Measurements from ENCODE around the gene OR10AG1. TPM values are rescaled to one million over a fixed set of nuclear protein-coding genes. Genes with fewer than 3 reads are reported as not detected.

OR10AG1 gene, protein sequence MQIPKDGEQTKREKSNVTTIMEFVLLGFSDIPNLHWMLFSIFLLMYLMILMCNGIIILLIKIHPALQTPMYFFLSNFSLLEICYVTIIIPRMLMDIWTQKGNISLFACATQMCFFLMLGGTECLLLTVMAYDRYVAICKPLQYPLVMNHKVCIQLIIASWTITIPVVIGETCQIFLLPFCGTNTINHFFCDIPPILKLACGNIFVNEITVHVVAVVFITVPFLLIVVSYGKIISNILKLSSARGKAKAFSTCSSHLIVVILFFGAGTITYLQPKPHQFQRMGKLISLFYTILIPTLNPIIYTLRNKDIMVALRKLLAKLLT
- polyA plus RNA-seq (ENCODE audit: low read depth in 6 of 6) = not detected

DNA sequence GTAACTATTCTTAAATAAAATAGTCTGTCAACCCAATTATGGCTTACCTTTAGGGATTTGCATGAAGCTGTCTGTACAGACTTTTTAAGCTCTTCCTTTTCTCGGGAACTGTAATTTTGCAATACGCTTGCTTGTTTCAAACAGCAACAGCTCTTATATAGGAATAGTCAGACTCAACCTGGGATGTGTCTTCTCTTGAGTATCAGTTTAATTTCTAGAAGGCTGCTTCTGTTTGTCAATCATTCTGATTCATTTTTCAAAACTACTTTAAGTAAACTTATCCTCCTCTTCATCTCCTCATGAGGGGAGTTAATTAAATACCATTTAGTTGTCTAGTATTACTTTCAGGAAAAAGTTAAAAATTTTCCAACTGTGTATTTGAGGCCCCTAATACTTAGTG lies at the start of gene OR10AG1:
OR10AG1 (minus strand) TSS at position 101 of the 400 bp plus-strand sequence; CDS start at position 63, 38 bp downstream.
- Mint-ChIP-seq H3K27ac (no peak within 1 kb of the TSS), H3K27me3 (no peaks in the 10 kb centered on the region), H3K36me3 (no peaks in the 10 kb centered on the region), H3K4me1 (no peaks in the 10 kb centered on the region), H3K4me3 (peak within 1 kb of the TSS in 1 of 8 donors; percentile 42), H3K9me3 (peaks cover 2 to 11% (median 4%) of the 10 kb centered on the region in 7 donors)
- ATAC-seq (ENCODE audit: low read depth in 2 of 2) = no peak
- no peak for DNase-seq

DNA sequence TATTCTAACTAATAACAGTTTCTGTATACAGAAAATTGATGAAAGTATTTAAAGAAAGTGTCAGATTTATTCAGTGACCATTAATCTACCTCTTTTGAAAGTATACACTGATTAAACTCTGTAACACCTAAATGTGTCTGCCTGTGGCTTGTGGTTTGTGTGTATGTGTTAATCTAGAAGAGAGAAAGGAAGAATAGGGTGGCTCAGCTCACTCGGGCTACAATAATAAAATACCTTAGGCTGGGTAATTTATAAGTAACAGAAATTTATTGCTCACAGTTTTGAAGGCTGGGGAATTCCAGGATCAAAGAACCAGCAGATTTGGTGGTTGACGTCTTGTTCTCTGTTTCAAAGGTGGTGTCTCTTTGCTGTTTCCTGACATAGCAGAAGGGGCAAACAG lies 44.1 kb upstream of the OR10AG1 start:
- Mint-ChIP-seq H3K27ac (no peak overlapping the region), H3K36me3 (no peaks in the 10 kb centered on the region), H3K9me3 (peaks cover 7 to 19% (median 9%) of the 10 kb centered on the region in 7 donors), H3K4me1 (no peaks in the 10 kb centered on the region), H3K4me3 (no peak overlapping the region), H3K27me3 (no peaks in the 10 kb centered on the region)
- no peak for ATAC-seq (ENCODE audit: low read depth in 2 of 2)
- no peak for DNase-seq

DNA sequence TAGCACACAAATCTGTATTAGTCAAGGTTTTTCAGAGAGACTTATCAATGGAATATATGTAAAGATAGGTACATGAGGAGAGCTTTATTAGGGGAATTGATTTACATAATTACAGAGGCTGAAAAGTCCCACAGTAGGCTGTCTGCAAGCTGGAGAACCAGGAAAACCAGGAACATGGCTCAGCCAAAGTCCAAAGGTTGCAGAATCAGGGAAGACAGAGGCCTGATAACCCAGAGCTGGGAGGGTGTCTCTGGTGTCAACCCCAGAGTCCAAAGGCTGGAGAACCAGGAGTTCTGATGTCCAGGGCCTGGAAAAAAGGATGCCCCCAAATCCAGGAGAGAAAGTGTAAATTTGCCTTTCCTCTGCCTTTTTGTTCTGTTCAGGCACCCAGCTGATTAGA lies 41.0 kb upstream of the OR10AG1 start:
- no peaks in the 10 kb centered on the region for H3K4me1 Mint-ChIP-seq
- DNase-seq (no peak), ATAC-seq (ENCODE audit: low read depth in 2 of 2) (no peak)
- no peaks in the 10 kb centered on the region for H3K36me3 Mint-ChIP-seq
- no peak overlapping the region for H3K4me3 Mint-ChIP-seq
- no peaks in the 10 kb centered on the region for H3K27me3 Mint-ChIP-seq
- H3K9me3 Mint-ChIP-seq = peaks cover 4 to 15% (median 9%) of the 10 kb centered on the region in 7 donors
- no peak overlapping the region for H3K27ac Mint-ChIP-seq

DNA sequence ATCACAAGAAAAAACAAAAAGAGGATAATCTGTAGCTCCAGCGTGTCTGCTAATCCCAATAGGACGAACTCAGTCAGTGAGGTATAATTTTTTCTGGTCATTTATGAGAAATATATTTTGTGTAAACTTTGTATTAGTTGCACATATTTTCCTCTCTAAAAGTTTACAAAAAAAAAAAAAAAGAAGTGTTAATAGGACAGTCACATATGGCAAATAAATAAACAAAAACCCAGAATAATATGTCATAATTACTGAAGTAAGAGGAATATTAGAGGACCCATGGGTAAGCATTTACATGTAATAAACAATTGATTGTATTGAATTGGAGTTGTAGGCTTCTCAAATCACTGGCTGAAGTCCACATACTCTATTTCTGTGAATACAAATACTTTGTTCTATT lies 24.8 kb upstream of the OR10AG1 start, which contains the start of gene OR5F1:
OR5F1 (minus strand) TSS at position 101 of the 400 bp plus-strand sequence; CDS start at position 101, 0 bp downstream.
- Mint-ChIP-seq H3K4me1 (no peaks in the 10 kb centered on the region), H3K27me3 (no peaks in the 10 kb centered on the region), H3K36me3 (no peaks in the 10 kb centered on the region), H3K27ac (no peak within 1 kb of the TSS), H3K9me3 (peaks cover 0 to 20% (median 12%) of the 10 kb centered on the region in 7 donors), H3K4me3 (peak within 1 kb of the TSS in 1 of 8 donors; percentile 1)
- no peak for DNase-seq
- ATAC-seq (ENCODE audit: low read depth in 2 of 2) = no peak

DNA sequence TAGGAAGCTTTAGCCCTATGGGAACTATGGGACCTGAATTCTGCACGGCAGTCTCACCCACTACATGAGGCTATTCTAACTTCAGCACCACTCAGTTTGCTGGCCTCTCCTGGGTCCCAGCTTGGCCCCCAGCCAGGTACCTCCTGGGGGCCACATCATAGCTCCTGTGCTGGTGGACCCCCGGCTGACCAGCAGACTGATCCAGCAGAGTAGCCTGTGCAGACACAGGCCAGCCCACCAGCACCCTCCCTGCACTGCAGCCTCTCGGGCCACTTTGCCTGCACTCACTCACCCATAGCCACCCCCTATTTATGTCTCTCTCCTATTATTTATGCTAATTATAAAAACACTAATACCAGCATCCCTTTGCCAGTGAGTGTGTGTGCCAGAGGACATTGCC lies 1.2 kb upstream of the OR10AG1 start:
- H3K9me3 Mint-ChIP-seq = peaks cover 2 to 9% (median 4%) of the 10 kb centered on the region in 7 donors
- H3K27me3 Mint-ChIP-seq = no peaks in the 10 kb centered on the region
- no peak overlapping the region for H3K4me3 Mint-ChIP-seq
- DNase-seq (no peak), ATAC-seq (ENCODE audit: low read depth in 2 of 2) (no peak)
- no peaks in the 10 kb centered on the region for H3K4me1 Mint-ChIP-seq
- H3K36me3 Mint-ChIP-seq = no peaks in the 10 kb centered on the region
- H3K27ac Mint-ChIP-seq = no peak overlapping the region

DNA sequence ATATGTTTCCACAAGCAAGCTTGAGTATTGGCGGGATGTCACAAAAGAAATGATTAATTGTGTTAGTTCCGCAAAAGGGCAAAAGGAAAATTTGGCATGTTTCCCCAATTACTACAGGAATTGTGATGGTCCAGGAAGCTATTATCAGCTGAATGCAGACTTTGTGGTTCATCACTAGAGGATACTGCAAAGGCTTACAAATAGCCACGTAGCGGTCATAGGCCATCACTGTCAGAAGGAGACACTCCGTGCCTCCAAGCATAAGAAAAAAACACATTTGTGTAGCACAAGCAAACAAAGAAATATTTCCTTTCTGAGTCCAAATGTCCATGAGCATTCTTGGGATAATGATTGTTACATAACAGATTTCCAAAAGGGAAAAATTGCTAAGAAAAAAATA lies 1.8 kb downstream of the OR10AG1 start:
- ATAC-seq (ENCODE audit: low read depth in 2 of 2) (no peak), DNase-seq (no peak)
- Mint-ChIP-seq H3K4me1 (no peaks in the 10 kb centered on the region), H3K27ac (no peak overlapping the region), H3K9me3 (peaks cover 2 to 8% (median 5%) of the 10 kb centered on the region in 7 donors), H3K27me3 (no peaks in the 10 kb centered on the region), H3K36me3 (no peaks in the 10 kb centered on the region), H3K4me3 (no peak overlapping the region)

DNA sequence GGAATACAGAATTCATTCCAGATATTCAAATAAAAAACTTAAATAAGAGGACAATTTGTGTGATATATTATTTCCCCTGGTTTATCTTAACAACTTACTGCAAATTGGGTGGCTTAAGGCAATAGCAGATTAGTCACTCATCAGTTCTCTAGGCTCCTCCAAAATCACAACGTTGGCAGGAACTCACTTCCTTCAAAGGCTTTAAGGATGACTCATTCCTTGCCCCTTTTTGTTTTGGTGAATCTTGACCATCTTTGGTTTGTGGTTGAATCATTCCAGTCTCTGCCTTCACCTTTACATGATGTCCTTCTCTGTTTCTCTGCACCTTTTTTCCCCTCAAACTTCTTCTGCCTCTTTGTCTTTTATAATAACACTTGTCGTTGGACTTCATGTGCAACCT lies 3.4 kb downstream of the OR10AG1 start:
- ATAC-seq (ENCODE audit: low read depth in 2 of 2) (no peak), DNase-seq (no peak)
- Mint-ChIP-seq H3K36me3 (no peaks in the 10 kb centered on the region), H3K9me3 (peaks cover 0 to 4% (median 2%) of the 10 kb centered on the region in 7 donors), H3K4me3 (no peak overlapping the region), H3K4me1 (no peaks in the 10 kb centered on the region), H3K27me3 (no peaks in the 10 kb centered on the region), H3K27ac (no peak overlapping the region)

DNA sequence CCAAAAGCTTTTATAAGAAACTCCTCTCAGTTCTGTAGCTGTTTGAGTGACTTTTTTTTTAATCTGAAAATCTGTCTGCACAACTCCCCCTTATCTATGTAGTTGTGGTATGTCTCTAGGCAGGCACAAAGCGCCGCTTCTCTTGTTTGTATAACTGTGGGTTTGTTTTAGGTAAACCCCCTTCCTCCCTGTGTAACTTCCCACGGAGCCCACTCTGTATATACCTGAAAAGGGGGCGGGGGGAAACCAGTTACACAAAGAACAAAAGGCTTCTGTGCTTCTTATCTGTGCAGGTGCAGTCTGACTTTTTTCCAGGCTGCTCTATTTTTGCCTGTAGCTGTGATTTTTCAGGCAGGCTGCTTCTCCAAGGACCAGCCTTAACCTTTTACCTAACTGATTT lies 13.2 kb downstream of the OR10AG1 start:
- Mint-ChIP-seq H3K27ac (no peak overlapping the region), H3K4me1 (no peaks in the 10 kb centered on the region), H3K4me3 (no peak overlapping the region), H3K9me3 (peaks cover 0 to 2% (median 0%) of the 10 kb centered on the region in 7 donors), H3K36me3 (no peaks in the 10 kb centered on the region), H3K27me3 (no peaks in the 10 kb centered on the region)
- no peak for DNase-seq
- no peak for ATAC-seq (ENCODE audit: low read depth in 2 of 2)

DNA sequence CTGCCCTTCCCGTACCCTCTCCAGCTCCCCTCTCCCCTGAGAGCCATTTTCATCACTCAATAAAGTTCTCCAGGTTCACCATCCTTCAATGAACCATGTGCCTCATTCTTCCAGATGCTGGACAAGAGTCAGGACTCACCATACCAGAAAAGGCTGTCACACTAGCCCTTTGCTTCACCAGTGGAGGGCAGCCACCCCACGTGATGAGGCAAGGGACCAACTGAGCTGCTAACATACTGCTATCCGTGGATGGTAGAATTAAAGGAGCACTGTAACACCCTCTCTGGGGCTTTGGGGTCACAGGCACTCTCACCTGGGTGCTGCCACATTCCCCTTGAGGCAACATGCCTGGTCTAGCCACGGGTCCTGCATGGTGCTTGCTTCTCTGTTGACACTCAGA lies 20.4 kb downstream of the OR10AG1 start:
- ATAC-seq (ENCODE audit: low read depth in 2 of 2) (no peak), DNase-seq (no peak)
- no peak overlapping the region for H3K4me3 Mint-ChIP-seq
- peaks cover 0 to 4% (median 0%) of the 10 kb centered on the region in 7 donors for H3K9me3 Mint-ChIP-seq
- H3K36me3 Mint-ChIP-seq = no peaks in the 10 kb centered on the region
- H3K27ac Mint-ChIP-seq = no peak overlapping the region
- H3K27me3 Mint-ChIP-seq = no peaks in the 10 kb centered on the region
- H3K4me1 Mint-ChIP-seq = no peaks in the 10 kb centered on the region

DNA sequence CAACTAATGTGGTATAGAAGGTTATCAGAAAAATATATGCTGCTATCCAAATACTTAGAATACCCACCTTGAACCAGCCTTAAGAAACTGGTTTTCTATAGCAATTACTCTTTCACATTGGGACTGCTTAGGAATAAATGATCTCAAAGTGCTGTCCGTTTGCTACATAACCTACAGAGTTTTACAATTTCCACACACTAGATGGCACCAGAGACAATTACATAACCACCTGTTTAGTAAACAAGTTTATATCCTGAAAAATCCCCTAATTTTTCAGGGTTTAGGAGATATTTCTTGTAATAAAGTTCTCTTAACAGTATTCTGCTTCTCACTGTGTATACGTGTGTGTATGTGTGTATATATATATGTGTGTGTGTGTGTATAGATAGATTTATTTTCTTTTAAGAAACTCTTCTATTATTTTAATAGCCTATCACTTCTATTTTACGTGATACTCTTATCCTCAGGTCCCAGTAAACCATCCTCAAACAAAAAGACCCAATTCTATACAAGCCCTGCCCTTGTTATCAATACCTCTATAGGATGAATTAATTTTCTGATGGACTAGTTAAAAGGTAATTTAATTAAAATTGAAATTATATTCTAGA lies 26.9 kb downstream of the OR10AG1 start:
- Mint-ChIP-seq H3K27ac (no peak overlapping the region), H3K36me3 (no peaks in the 10 kb centered on the region), H3K27me3 (no peaks in the 10 kb centered on the region), H3K9me3 (no peaks in the 10 kb centered on the region), H3K4me3 (no peak overlapping the region), H3K4me1 (no peaks in the 10 kb centered on the region)
- DNase-seq (no peak), ATAC-seq (ENCODE audit: low read depth in 2 of 2) (no peak)

DNA sequence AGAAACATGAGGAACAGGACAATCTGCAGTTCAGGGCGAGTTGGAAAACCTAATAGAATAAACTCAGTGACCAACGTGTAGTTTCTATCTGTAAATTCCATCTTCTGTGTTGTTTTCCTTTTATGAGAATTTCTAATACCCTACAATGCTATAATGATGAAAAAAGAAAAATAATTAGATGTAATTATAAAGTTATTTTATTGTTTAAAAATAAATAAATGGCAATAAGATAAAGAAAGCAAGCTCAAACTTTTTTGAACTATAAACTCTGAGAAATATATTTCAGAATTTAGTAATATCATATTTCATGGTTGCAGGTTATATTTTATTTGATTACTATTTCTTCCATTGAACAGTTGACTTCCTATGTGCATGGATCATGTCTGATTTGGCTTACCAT lies 33.4 kb downstream of the OR10AG1 start, which contains the start of gene OR5I1:
OR5I1 (minus strand) TSS at position 101 of the 400 bp plus-strand sequence; CDS start at position 101, 0 bp downstream.
- no peak for DNase-seq
- Mint-ChIP-seq H3K27me3 (no peaks in the 10 kb centered on the region), H3K27ac (no peak within 1 kb of the TSS), H3K36me3 (no peaks in the 10 kb centered on the region), H3K9me3 (peaks cover 0 to 5% (median 0%) of the 10 kb centered on the region in 7 donors), H3K4me1 (no peaks in the 10 kb centered on the region), H3K4me3 (no peak within 1 kb of the TSS)
- no peak for ATAC-seq (ENCODE audit: low read depth in 2 of 2)

DNA sequence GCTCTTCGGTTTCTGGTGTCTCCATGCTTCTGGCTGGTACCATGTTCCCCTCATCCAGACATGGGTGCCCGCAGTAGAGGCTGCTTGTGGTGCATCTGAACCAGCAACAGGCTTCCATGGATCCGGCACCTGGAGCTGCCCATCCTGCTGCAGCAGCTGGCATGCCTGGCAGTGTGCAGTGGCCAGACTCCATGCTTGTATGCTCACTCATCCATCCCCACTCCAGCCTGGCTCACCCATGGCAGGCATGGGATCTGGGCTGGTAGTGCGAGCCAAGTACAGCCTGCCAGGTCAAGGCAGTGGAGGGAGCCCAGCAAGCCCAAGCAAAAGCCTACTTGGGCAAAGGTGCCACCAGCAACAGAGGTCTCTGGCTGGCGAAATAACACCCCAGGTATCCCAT lies 49.2 kb downstream of the OR10AG1 start:
- H3K36me3 Mint-ChIP-seq = no peaks in the 10 kb centered on the region
- H3K4me1 Mint-ChIP-seq = no peaks in the 10 kb centered on the region
- H3K4me3 Mint-ChIP-seq = no peak overlapping the region
- H3K27ac Mint-ChIP-seq = no peak overlapping the region
- H3K27me3 Mint-ChIP-seq = no peaks in the 10 kb centered on the region
- H3K9me3 Mint-ChIP-seq = peaks cover 0 to 22% (median 5%) of the 10 kb centered on the region in 7 donors
- ATAC-seq (ENCODE audit: low read depth in 2 of 2) (no peak), DNase-seq (no peak)
